CD14-positive monocyte (primary cell): ENCODE data around the gene L3MBTL4. TPM values are rescaled to one million over a fixed set of nuclear protein-coding genes. Genes with fewer than 3 reads are reported as not detected.

Source experiments
- DNase-seq, 3 donors: peaks; one replicate each; pipeline ENCODE4 v3.0.0-alpha.2; 2011 to 2022
- H2AFZ ChIP-seq: 2 replicates; pipeline ENCODE4 v1.6.0; 2012; ENCODE audit warnings: mild to moderate bottlenecking, low read depth, low read length, inconsistent platforms; ENCODE audit not compliant: insufficient read depth, poor library complexity, severe bottlenecking
- H3K27ac ChIP-seq, 2 donors: 1 replicate in 1 of 2; 2 replicates in 1 of 2; pipeline ENCODE4 v1.5.1; 2012 to 2013; ENCODE audit warnings: low read length in 2 of 2, control low read depth in 1 of 2, inconsistent platforms in 1 of 2, low read depth in 1 of 2, mild to moderate bottlenecking in 1 of 2
- H3K27me3 ChIP-seq, 2 donors: one replicate each; pipeline versions ENCODE4 v1.6.0 to v1.6.1; 2011 to 2013; ENCODE audit warnings: low read length in 2 of 2; ENCODE audit not compliant: control insufficient read depth in 2 of 2, insufficient read depth in 2 of 2
- H3K36me3 ChIP-seq, 2 donors: replicated peaks in 1 of 2; 1 replicate in 1 of 2; 2 replicates in 1 of 2; pipeline versions ENCODE4 v1.5.1 to v1.6.1; 2012 to 2013; ENCODE audit warnings: low read length in 2 of 2, control low read depth in 1 of 2, inconsistent platforms in 1 of 2, mild to moderate bottlenecking in 1 of 2; ENCODE audit not compliant: insufficient read depth in 2 of 2, control insufficient read depth in 1 of 2
- H3K4me1 ChIP-seq, 2 donors: 1 replicate in 1 of 2; 2 replicates in 1 of 2; pipeline versions ENCODE4 v1.5.1 to v1.6.1; 2012 to 2013; ENCODE audit warnings: low read length in 2 of 2, control low read depth in 1 of 2, inconsistent platforms in 1 of 2, mild to moderate bottlenecking in 1 of 2, moderate library complexity in 1 of 2; ENCODE audit not compliant: insufficient read depth in 2 of 2, control insufficient read depth in 1 of 2
- H3K4me2 ChIP-seq: replicated peaks from 2 replicates; pipeline ENCODE3; 2012; ENCODE audit warnings: low read length, moderate library complexity, mild to moderate bottlenecking; ENCODE audit not compliant: poor library complexity, severe bottlenecking; ENCODE audit errors: extremely low read depth
- H3K4me3 ChIP-seq, 3 experiments: fragments of 200-600 bp in 1 of 3; sonication (generic) in 1 of 3; replicated peaks in 1 of 3; 1 replicate in 2 of 3; 2 replicates in 1 of 3; pipeline ENCODE4 v1.5.1; 2011 to 2013; ENCODE audit warnings: low read length in 3 of 3, mild to moderate bottlenecking in 3 of 3, control low read depth in 2 of 3, low read depth in 2 of 3, inconsistent platforms in 1 of 3, moderate library complexity in 1 of 3
- H3K79me2 ChIP-seq: 2 replicates; pipeline ENCODE4 v1.6.0; 2012; ENCODE audit warnings: mild to moderate bottlenecking, control low read depth, inconsistent platforms, low read length, moderate library complexity; ENCODE audit not compliant: insufficient read depth
- H3K9ac ChIP-seq: 2 replicates; pipeline ENCODE4 v1.6.0; 2017; ENCODE audit warnings: low read length, mild to moderate bottlenecking; ENCODE audit not compliant: insufficient read depth, poor library complexity, severe bottlenecking
- H3K9me3 ChIP-seq, 2 donors: replicated peaks in 1 of 2; 1 replicate in 1 of 2; 2 replicates in 1 of 2; pipeline versions ENCODE4 v1.5.1 to v1.6.1; 2012 to 2013; ENCODE audit warnings: low read length in 2 of 2, control low read depth in 1 of 2; ENCODE audit not compliant: control insufficient read depth in 1 of 2, insufficient read depth in 1 of 2
- H4K20me1 ChIP-seq: 2 replicates; pipeline ENCODE4 v1.6.0; 2012; ENCODE audit warnings: mild to moderate bottlenecking, low read length, control low read depth, moderate library complexity; ENCODE audit not compliant: insufficient read depth
- H3K27ac Mint-ChIP-seq, 7 donors: one replicate each; pipeline ENCODE4 v1.8.0; 2020; ENCODE audit warnings: mild to moderate bottlenecking in 7 of 7, mixed read lengths in 7 of 7, moderate library complexity in 6 of 7, inconsistent platforms in 2 of 7
- H3K27me3 Mint-ChIP-seq, 3 donors: one replicate each; pipeline ENCODE4 v1.8.0; 2021 to 2022; ENCODE audit warnings: low read depth in 3 of 3, mild to moderate bottlenecking in 3 of 3, mixed read lengths in 3 of 3, moderate library complexity in 3 of 3, inconsistent platforms in 1 of 3
- H3K36me3 Mint-ChIP-seq, 2 donors: one replicate each; pipeline ENCODE4 v1.8.0; 2020; ENCODE audit warnings: mixed read lengths in 2 of 2, inconsistent platforms in 1 of 2, mild to moderate bottlenecking in 1 of 2
- H3K4me1 Mint-ChIP-seq: one replicate; pipeline ENCODE4 v1.8.0; 2020; ENCODE audit warnings: mild to moderate bottlenecking, mixed read lengths
- H3K4me3 Mint-ChIP-seq, 2 donors: one replicate each; pipeline ENCODE4 v1.8.0; 2020; ENCODE audit warnings: mild to moderate bottlenecking in 2 of 2, mixed read lengths in 2 of 2, moderate library complexity in 1 of 2
- H3K9me3 Mint-ChIP-seq, 7 donors: one replicate each; pipeline ENCODE4 v1.8.0; 2020 to 2022; ENCODE audit warnings: mixed read lengths in 7 of 7, mild to moderate bottlenecking in 6 of 7, moderate library complexity in 6 of 7, inconsistent platforms in 2 of 7
- CTCF ChIP-seq: fragments of 200-600 bp; IDR thresholded peaks from one replicate; pipeline ENCODE4 v1.8.0; 2022; ENCODE audit warnings: antibody characterized with exemption, mild to moderate bottlenecking
- WGBS: methylation state at CpG from one replicate; pipeline ENCODE4 v1.1.5; 2013; ENCODE audit warnings: missing lambda C conversion rate; ENCODE audit not compliant: insufficient coverage; 5-methylcytosine and 5-hydroxymethylcytosine counted together
- intact Hi-C, 2 donors: fragments of 100-400 bp; cut with micrococcal nuclease; formaldehyde crosslinking; loops; one replicate each; pipeline versions ENCODE4 v1.15.0 to v1.15.1; 2023
- polyA plus RNA-seq, 3 donors: library from polyadenylated mRNA; depleted of rRNA in 1 of 3; unstranded in 2 of 3; stranded (reverse) in 1 of 3; fragments of 300-500 nt in 2 of 3; fragments of >200 nt in 1 of 3; fragmentation: Illumina TruSeq in 2 of 3; gene quantifications; 1 replicate in 2 of 3; 2 replicates in 1 of 3; pipeline ENCODE4 v1.2.3, GENCODE V29; 2012 to 2021

L3MBTL4 gene
- polyA plus RNA-seq, 3 donors = 0.55 to 1.2 (median 0.72) TPM

GRCh38 chr18:5964108-5964507 lies 450.6 kb downstream of the L3MBTL4 start:
- Histone ChIP-seq H3K4me3 (no peak overlapping the region), H3K9me3 (no peaks in the 10 kb centered on the region), H3K4me2 (no peak overlapping the region), H4K20me1 (no peaks in the 10 kb centered on the region), H3K4me1 (no peaks in the 10 kb centered on the region), H3K27ac (no peak overlapping the region), H3K27me3 (no peaks in the 10 kb centered on the region), H3K9ac (no peak overlapping the region), H2AFZ (no peak overlapping the region), H3K36me3 (no peaks in the 10 kb centered on the region), H3K79me2 (no peaks in the 10 kb centered on the region)
- peaks cover 0 to 3% (median 3%) of the 10 kb centered on the region in 3 donors for H3K27me3 Mint-ChIP-seq
- H3K9me3 Mint-ChIP-seq = peaks cover 0 to 2% (median 0%) of the 10 kb centered on the region in 7 donors
- H3K4me3 Mint-ChIP-seq = no peak overlapping the region
- no peaks in the 10 kb centered on the region for H3K4me1 Mint-ChIP-seq
- intact Hi-C loops = loop anchor here in 1 of 2 donors (10.0 kb wide), 1 partner anchor 59 kb away; no protein-coding TSS in a partner anchor
- H3K36me3 Mint-ChIP-seq = no peaks in the 10 kb centered on the region
- TF ChIP-seq CTCF = no peak
- 100% methylated on average over 7 of the region's 8 CpGs for WGBS
- no peak overlapping the region for H3K27ac Mint-ChIP-seq
- no peak for DNase-seq

GRCh38 chr18:5963267-5963666 lies 451.4 kb downstream of the L3MBTL4 start:
- H3K9me3 ChIP-seq = no peaks in the 10 kb centered on the region
- 100% methylated on average over 1 of the region's 7 CpGs for WGBS
- Mint-ChIP-seq H3K4me1 (no peaks in the 10 kb centered on the region), H3K9me3 (peaks cover 0 to 2% (median 0%) of the 10 kb centered on the region in 7 donors), H3K4me3 (no peak overlapping the region), H3K36me3 (no peaks in the 10 kb centered on the region), H3K27ac (no peak overlapping the region), H3K27me3 (peaks cover 0 to 3% (median 3%) of the 10 kb centered on the region in 3 donors)
- intact Hi-C loops = loop anchor here in 1 of 2 donors (10.0 kb wide), 1 partner anchor 58 kb away; no protein-coding TSS in a partner anchor
- DNase-seq = no peak
- H3K36me3 ChIP-seq = no peaks in the 10 kb centered on the region
- TF ChIP-seq CTCF = no peak
- H3K27ac ChIP-seq = no peak overlapping the region
- no peaks in the 10 kb centered on the region for H3K27me3 ChIP-seq
- H3K4me1 ChIP-seq = no peaks in the 10 kb centered on the region
- no peaks in the 10 kb centered on the region for H3K79me2 ChIP-seq
- H4K20me1 ChIP-seq = no peaks in the 10 kb centered on the region
- no peak overlapping the region for H3K4me3 ChIP-seq
- H3K9ac ChIP-seq = no peak overlapping the region
- H2AFZ ChIP-seq = no peak overlapping the region
- no peak overlapping the region for H3K4me2 ChIP-seq
